HFFc6 (cell line): ENCODE data around the gene ANAPC5. TPM values are rescaled to one million over a fixed set of nuclear protein-coding genes. Genes with fewer than 3 reads are reported as not detected.

ENCODE experiments used
- DNase-seq: peaks from one replicate; pipeline ENCODE4 v3.0.0-alpha.2; 2018
- H3K27ac Mint-ChIP-seq: 2 replicates; pipeline ENCODE4 v1.8.0; 2020; ENCODE audit warnings: mild to moderate bottlenecking, mixed read lengths
- H3K27me3 Mint-ChIP-seq: 2 replicates; pipeline ENCODE4 v1.8.0; 2021; ENCODE audit warnings: mild to moderate bottlenecking, moderate library complexity, mixed read lengths; ENCODE audit not compliant: insufficient read depth
- H3K36me3 Mint-ChIP-seq: 2 replicates; pipeline ENCODE4 v1.8.0; 2021; ENCODE audit warnings: low read depth, mixed read lengths
- H3K4me1 Mint-ChIP-seq: 2 replicates; pipeline ENCODE4 v1.8.0; 2020; ENCODE audit warnings: low read depth, mixed read lengths
- H3K4me3 Mint-ChIP-seq: 2 replicates; pipeline ENCODE4 v1.8.0; 2020; ENCODE audit warnings: mild to moderate bottlenecking, moderate library complexity, mixed read lengths
- H3K9me3 Mint-ChIP-seq: 2 replicates; pipeline ENCODE4 v1.8.0; 2020; ENCODE audit warnings: mild to moderate bottlenecking, mixed read lengths
- CTCF ChIP-seq: fragments of 200-600 bp; sonication (generic); IDR thresholded peaks from 2 replicates; pipeline ENCODE4 v1.5.0; 2021; ENCODE audit warnings: antibody characterized with exemption, mild to moderate bottlenecking
- total RNA-seq, 6 experiments: library from RNA; stranded (reverse); fragmentation: NEBNext Ultra II Directional; extraction: Animal tissue kit (Norgen Biotek cat#: 25700); gene quantifications; 2 replicates in 1 of 6; 3 replicates in 5 of 6; pipeline ENCODE4 v1.2.3, GENCODE V29; 2021

ANAPC5 gene
- total RNA-seq, 6 experiments from 2014 or later = 84.5 to 103 (median 93.5) TPM

GRCh38 chr12:121373755-121374154 lies 21.5 kb upstream of the ANAPC5 start:
- peaks cover 2% of the 10 kb centered on the region; the same call in 1 of the 2 replicates for H3K27me3 Mint-ChIP-seq

DNA sequence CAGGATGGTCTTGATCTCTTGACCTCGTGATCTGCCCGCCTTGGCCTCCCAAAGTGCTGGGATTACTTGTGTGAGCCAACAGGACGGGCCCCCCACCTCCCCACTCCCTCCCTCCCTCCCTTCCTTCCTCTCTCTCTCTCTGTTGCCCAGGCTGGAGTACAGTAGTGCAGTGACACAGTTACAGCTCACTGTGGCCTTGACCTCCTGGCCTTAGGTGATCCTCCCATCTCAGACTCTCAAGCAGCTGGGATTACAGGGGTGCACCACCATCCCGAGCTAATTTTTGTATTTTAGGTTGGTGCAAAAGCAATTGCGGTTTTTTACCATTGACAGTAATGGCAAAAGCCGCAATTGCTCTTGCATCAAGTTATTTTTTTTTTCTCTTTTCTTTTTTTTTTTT lies 19.2 kb upstream of the ANAPC5 start:
- peaks cover 8% of the 10 kb centered on the region; the same call in 1 of the 2 replicates for H3K9me3 Mint-ChIP-seq
- peaks cover 7% of the 10 kb centered on the region; the same call in 1 of the 2 replicates for H3K36me3 Mint-ChIP-seq
- H3K4me1 Mint-ChIP-seq = peaks cover under 1% of the 10 kb centered on the region
- DNase-seq = no peak
- no peak overlapping the region for H3K27ac Mint-ChIP-seq
- H3K4me3 Mint-ChIP-seq = no peak overlapping the region
- TF ChIP-seq CTCF = no peak
- H3K27me3 Mint-ChIP-seq = peaks cover under 1% of the 10 kb centered on the region; the same call in 1 of the 2 replicates

More at GRCh38 chr12:121373755-121374154, 21.5 kb upstream of the ANAPC5 start:
- Mint-ChIP-seq H3K4me1 (no peaks in the 10 kb centered on the region), H3K27ac (no peak overlapping the region), H3K36me3 (peaks cover 7% of the 10 kb centered on the region; the same call in 1 of the 2 replicates), H3K9me3 (peaks cover 8% of the 10 kb centered on the region; the same call in 1 of the 2 replicates), H3K4me3 (no peak overlapping the region)
- TF ChIP-seq CTCF = no peak
- DNase-seq = no peak

DNA sequence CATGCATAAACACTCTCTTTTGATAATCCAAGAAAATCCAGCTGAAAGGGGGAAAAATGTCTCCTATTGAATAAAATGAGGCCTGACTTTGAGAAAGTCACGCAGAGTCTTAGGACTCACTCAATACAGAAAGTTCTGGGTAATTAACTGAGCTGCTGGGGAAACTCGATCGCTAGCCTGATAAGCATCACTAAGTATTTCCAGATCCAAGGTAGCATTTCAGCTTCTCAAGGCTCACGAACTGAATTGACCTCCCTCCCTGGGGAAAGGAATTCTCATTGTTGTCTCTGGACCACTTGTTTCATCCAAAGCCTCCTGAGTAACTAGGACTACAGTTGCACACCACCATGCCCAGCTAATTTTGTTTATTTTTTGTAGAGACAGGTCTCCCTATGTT lies 13.8 kb upstream of the ANAPC5 start:
- TF ChIP-seq CTCF = no peak
- Mint-ChIP-seq H3K36me3 (no peaks in the 10 kb centered on the region), H3K27me3 (peaks cover 6% of the 10 kb centered on the region; the same call in 1 of the 2 replicates), H3K4me1 (peaks cover 22% of the 10 kb centered on the region), H3K27ac (peak overlapping the region; percentile 83), H3K9me3 (no peaks in the 10 kb centered on the region), H3K4me3 (peak overlapping the region; percentile 13; the same call in 1 of the 2 replicates)
- no peak for DNase-seq

- no peak for TF ChIP-seq CTCF
- Mint-ChIP-seq H3K36me3 (no peaks in the 10 kb centered on the region), H3K4me1 (peaks cover 22% of the 10 kb centered on the region), H3K4me3 (peak overlapping the region; percentile 55), H3K27me3 (peaks cover 6% of the 10 kb centered on the region; the same call in 1 of the 2 replicates), H3K9me3 (no peaks in the 10 kb centered on the region), H3K27ac (peak overlapping the region; percentile 83)
- peak; percentile 43 for DNase-seq
These were observed 13.3 kb upstream of the ANAPC5 start for GRCh38 chr12:121365416-121366062.

DNA sequence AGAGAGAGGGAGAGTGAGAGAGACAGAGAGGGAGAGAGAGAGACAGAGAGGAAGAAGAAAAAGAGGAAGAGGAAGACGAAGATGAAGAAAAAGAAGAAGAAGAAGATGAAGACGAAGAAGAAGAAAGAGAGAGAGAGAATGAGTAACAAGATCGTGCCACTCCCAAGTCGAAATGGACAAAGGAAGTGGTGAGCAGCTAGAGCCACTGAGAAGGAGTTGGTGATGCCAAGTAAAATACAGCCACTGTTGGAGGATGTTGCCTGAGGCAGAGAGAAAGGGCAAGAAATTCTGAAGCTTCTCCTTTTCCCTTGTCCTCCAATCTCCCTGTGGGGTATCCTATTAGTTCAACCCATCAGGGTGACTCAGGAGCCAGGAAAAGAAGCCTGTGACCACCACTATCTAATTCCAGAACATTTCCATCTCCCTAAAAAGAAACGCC lies 12.5 kb upstream of the ANAPC5 start:
- TF ChIP-seq CTCF = no peak
- peaks cover 22% of the 10 kb centered on the region for H3K4me1 Mint-ChIP-seq
- H3K27me3 Mint-ChIP-seq = peaks cover 6% of the 10 kb centered on the region; the same call in 1 of the 2 replicates
- H3K4me3 Mint-ChIP-seq = peak overlapping the region; percentile 55
- DNase-seq = peak; percentile 60
- peak overlapping the region; percentile 83 for H3K27ac Mint-ChIP-seq
- no peaks in the 10 kb centered on the region for H3K9me3 Mint-ChIP-seq
- no peaks in the 10 kb centered on the region for H3K36me3 Mint-ChIP-seq
